CD4-positive, CD25-positive, alpha-beta regulatory T cell (primary cell): ENCODE measurements around the gene KCNQ1OT1. TPM values are rescaled to one million over a fixed set of nuclear protein-coding genes. Genes with fewer than 3 reads are reported as not detected.

ENCODE experiments used
- ATAC-seq, 2 donors: fragments of 150-1000 bp; cut with Tn5 transposase; one replicate each; pipeline ENCODE4 v1.10.0; 2021; ENCODE audit warnings: low read depth in 2 of 2, moderate number of reproducible peaks in 2 of 2, moderate library complexity in 1 of 2
- DNase-seq, 3 donors: peaks; one replicate each; pipeline versions ENCODE4 v3.0.0 to v3.0.0-alpha.2; 2012 to 2022; ENCODE audit warnings: mixed read lengths in 1 of 3
- H3K27ac ChIP-seq: one replicate; pipeline ENCODE4 v1.7.0; 2013; ENCODE audit warnings: mild to moderate bottlenecking, low read length; ENCODE audit not compliant: insufficient read depth, poor library complexity, severe bottlenecking
- H3K27me3 ChIP-seq: one replicate; pipeline ENCODE4 v1.7.0; 2013; ENCODE audit warnings: low read length; ENCODE audit not compliant: control insufficient read depth, insufficient read depth
- H3K36me3 ChIP-seq: one replicate; pipeline ENCODE4 v1.7.0; 2013; ENCODE audit warnings: mild to moderate bottlenecking, low read length, moderate library complexity; ENCODE audit not compliant: control insufficient read depth, insufficient read depth
- H3K4me1 ChIP-seq: 2 replicates; pipeline ENCODE4 v1.7.0; 2013; ENCODE audit warnings: mild to moderate bottlenecking, low read length; ENCODE audit not compliant: insufficient read depth, control insufficient read depth, poor library complexity, severe bottlenecking
- H3K4me3 ChIP-seq: one replicate; pipeline ENCODE4 v1.7.0; 2013; ENCODE audit warnings: low read depth, mild to moderate bottlenecking, low read length, moderate library complexity
- H3K9me3 ChIP-seq, 2 experiments: 1 replicate in 1 of 2; 2 replicates in 1 of 2; pipeline ENCODE4 v1.7.0; 2013; ENCODE audit warnings: low read length in 2 of 2, mild to moderate bottlenecking in 1 of 2, moderate library complexity in 1 of 2; ENCODE audit not compliant: control insufficient read depth in 2 of 2
- H3K27ac Mint-ChIP-seq, 3 donors: one replicate each; pipeline ENCODE4 v1.8.0; 2020 to 2022; ENCODE audit warnings: mild to moderate bottlenecking in 3 of 3, mixed read lengths in 3 of 3, moderate library complexity in 2 of 3
- H3K27me3 Mint-ChIP-seq: one replicate; pipeline ENCODE4 v1.8.0; 2022; ENCODE audit warnings: mild to moderate bottlenecking, mixed read lengths
- H3K36me3 Mint-ChIP-seq: one replicate; pipeline ENCODE4 v1.8.0; 2020; ENCODE audit warnings: mixed read lengths
- H3K4me1 Mint-ChIP-seq, 4 donors: one replicate each; pipeline ENCODE4 v1.8.0; 2020 to 2022; ENCODE audit warnings: mixed read lengths in 4 of 4, mild to moderate bottlenecking in 1 of 4
- H3K4me3 Mint-ChIP-seq, 4 donors: one replicate each; pipeline ENCODE4 v1.8.0; 2020 to 2022; ENCODE audit warnings: mild to moderate bottlenecking in 4 of 4, mixed read lengths in 4 of 4, moderate library complexity in 3 of 4
- H3K9me3 Mint-ChIP-seq, 7 donors: one replicate each; pipeline ENCODE4 v1.8.0; 2020 to 2022; ENCODE audit warnings: mixed read lengths in 7 of 7, mild to moderate bottlenecking in 3 of 7, moderate library complexity in 2 of 7
- polyA plus RNA-seq, 4 donors: library from polyadenylated mRNA; unstranded; fragments of 300-500 nt; fragmentation: Illumina TruSeq; gene quantifications; one replicate each; pipeline ENCODE4 v1.2.3, GENCODE V29; 2021
- total RNA-seq: library from RNA; stranded (reverse); gene quantifications from one replicate; pipeline ENCODE4 v1.2.3, GENCODE V29; 2022

KCNQ1OT1 gene
- total and polyA plus RNA-seq, 5 donors from 2014 or later, result 0.01 to 0.72 (median 0.07) TPM

DNA sequence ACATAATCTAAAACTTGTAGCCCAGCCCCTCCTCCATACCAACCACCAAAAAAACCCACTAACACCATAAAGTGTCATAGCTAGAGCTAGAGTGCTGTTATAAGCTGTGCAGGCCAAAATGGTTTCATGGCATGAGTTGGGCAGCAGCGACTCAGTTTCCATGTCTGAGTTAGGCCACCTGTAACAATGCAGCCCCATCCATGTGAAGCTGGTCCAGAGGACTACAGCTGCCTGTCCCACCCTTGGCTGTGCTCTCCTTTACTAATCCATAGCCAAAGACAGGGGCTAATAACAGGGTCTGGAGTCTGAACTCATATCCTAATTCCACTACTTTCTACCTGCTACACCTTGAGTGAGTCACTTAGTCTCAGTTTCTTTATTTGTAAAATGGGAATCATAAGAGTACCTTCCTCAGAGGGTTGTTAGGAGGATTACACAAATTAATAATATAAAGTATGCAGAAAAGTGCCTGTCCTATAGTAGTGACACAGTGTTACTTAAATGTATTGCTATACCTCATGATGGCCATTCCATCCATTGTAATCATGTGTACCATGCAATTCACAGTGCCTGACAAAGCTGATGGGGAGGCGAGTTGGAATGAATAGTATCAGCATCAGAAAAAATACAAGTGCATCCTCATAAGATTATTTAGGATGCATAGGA is 20.6 kb downstream of the KCNQ1OT1 start:
- Histone ChIP-seq H3K9me3 (no peaks in the 10 kb centered on the region), H3K36me3 (peaks cover 2% of the 10 kb centered on the region), H3K4me1 (no peaks in the 10 kb centered on the region), H3K27me3 (no peaks in the 10 kb centered on the region), H3K4me3 (no peak overlapping the region), H3K27ac (no peak overlapping the region)
- Mint-ChIP-seq H3K4me3 (no peak overlapping the region), H3K36me3 (peaks cover 8% of the 10 kb centered on the region), H3K4me1 (peaks cover 0 to 9% (median 4%) of the 10 kb centered on the region in 4 donors), H3K27ac (no peak overlapping the region), H3K9me3 (no peaks in the 10 kb centered on the region), H3K27me3 (no peaks in the 10 kb centered on the region)
- DNase-seq, result no peak
- no peak for ATAC-seq

DNA sequence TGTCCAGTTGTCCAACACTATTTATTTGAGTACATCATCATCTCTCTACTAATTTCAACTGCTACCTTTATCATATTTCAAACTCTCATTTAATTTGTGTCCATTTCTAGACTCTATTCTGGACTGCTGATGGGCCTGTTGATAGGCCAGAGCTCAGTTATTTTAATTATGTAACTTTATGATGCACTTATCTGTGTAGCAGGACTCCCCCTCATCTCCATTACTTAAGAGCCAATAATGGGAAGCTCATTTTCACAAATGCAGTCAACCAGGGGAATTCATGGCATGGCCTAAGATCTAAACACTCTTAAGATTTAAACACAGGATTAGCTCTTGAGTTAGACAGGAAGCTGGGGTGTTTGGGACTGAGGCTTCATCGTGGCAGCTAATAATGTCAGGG is 21.4 kb downstream of the KCNQ1OT1 start:
- no peaks in the 10 kb centered on the region for H3K9me3 Mint-ChIP-seq
- H3K4me3 Mint-ChIP-seq, result no peak overlapping the region
- H3K4me3 ChIP-seq, result no peak overlapping the region
- H3K4me1 Mint-ChIP-seq, result peaks cover 0 to 9% (median 5%) of the 10 kb centered on the region in 4 donors
- H3K27me3 Mint-ChIP-seq, result no peaks in the 10 kb centered on the region
- no peaks in the 10 kb centered on the region for H3K4me1 ChIP-seq
- H3K27ac ChIP-seq, result no peak overlapping the region
- no peaks in the 10 kb centered on the region for H3K9me3 ChIP-seq
- H3K27ac Mint-ChIP-seq, result no peak overlapping the region
- DNase-seq (no peak), ATAC-seq (no peak)
- H3K36me3 ChIP-seq, result peaks cover 2% of the 10 kb centered on the region
- H3K27me3 ChIP-seq, result no peaks in the 10 kb centered on the region
- peaks cover 8% of the 10 kb centered on the region for H3K36me3 Mint-ChIP-seq

DNA sequence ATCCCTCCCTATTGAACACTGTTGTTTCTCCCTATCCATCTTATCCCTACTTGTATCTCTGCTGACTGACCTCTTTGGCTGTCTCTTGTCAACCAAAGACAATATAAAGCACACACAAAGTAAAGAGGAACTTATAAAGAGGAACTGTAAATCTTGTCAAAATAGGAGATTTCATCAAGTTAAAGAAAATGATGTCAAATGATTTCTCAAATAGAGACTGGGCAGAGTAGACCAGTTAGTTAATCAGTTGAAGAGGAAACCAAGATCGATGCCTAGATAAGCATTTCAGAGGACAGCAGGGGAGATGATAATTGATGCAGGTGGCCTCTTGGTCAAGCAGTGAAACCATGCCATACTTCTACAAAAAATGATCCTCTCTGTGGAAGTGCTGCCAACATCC is 22.7 kb downstream of the KCNQ1OT1 start:
- peaks cover 6% of the 10 kb centered on the region for H3K36me3 Mint-ChIP-seq

DNA sequence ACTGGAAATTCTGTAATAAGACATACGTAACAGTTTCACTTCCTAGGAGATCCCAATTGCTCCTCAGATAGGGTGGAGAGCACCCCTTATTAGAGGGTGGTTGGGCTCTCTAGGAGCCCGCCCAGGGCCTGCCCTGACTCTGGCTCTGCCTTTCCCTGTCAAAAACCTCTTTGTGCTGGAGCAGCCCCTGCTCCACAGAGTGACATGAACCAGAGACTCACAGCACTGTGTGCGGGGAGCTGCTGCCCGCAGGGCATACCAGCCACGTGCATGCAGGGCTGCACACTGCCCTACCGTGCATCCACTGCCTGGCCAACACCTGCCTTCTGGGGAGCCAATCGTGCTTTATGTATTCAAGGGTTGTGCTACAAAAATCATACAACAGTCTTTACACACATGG is 24.3 kb downstream of the KCNQ1OT1 start:
- no peaks in the 10 kb centered on the region for H3K27me3 ChIP-seq
- H3K36me3 ChIP-seq, result peaks cover 2% of the 10 kb centered on the region
- DNase-seq, result no peak
- no peak overlapping the region for H3K27ac Mint-ChIP-seq
- H3K27ac ChIP-seq, result no peak overlapping the region
- H3K4me3 ChIP-seq, result no peak overlapping the region
- H3K9me3 ChIP-seq, result no peaks in the 10 kb centered on the region
- no peaks in the 10 kb centered on the region for H3K4me1 ChIP-seq
- no peaks in the 10 kb centered on the region for H3K9me3 Mint-ChIP-seq
- H3K4me3 Mint-ChIP-seq, result no peak overlapping the region
- H3K27me3 Mint-ChIP-seq, result no peaks in the 10 kb centered on the region
- no peaks in the 10 kb centered on the region for H3K36me3 Mint-ChIP-seq
- H3K4me1 Mint-ChIP-seq, result peaks cover 0 to 6% (median 3%) of the 10 kb centered on the region in 4 donors
- ATAC-seq, result no peak

More for the DNA sequence above, 22.7 kb downstream of the KCNQ1OT1 start:
- DNase-seq (no peak), ATAC-seq (no peak)
- no peaks in the 10 kb centered on the region for H3K4me1 ChIP-seq
- H3K4me3 Mint-ChIP-seq, result no peak overlapping the region
- no peaks in the 10 kb centered on the region for H3K9me3 Mint-ChIP-seq
- H3K27me3 ChIP-seq, result no peaks in the 10 kb centered on the region
- no peak overlapping the region for H3K4me3 ChIP-seq
- peak overlapping the region in 1 of 3 donors; percentile 14 for H3K27ac Mint-ChIP-seq
- H3K9me3 ChIP-seq, result no peaks in the 10 kb centered on the region
- peaks cover 0 to 8% (median 5%) of the 10 kb centered on the region in 4 donors for H3K4me1 Mint-ChIP-seq
- no peaks in the 10 kb centered on the region for H3K27me3 Mint-ChIP-seq
- H3K27ac ChIP-seq, result no peak overlapping the region
- H3K36me3 ChIP-seq, result peaks cover 2% of the 10 kb centered on the region

DNA sequence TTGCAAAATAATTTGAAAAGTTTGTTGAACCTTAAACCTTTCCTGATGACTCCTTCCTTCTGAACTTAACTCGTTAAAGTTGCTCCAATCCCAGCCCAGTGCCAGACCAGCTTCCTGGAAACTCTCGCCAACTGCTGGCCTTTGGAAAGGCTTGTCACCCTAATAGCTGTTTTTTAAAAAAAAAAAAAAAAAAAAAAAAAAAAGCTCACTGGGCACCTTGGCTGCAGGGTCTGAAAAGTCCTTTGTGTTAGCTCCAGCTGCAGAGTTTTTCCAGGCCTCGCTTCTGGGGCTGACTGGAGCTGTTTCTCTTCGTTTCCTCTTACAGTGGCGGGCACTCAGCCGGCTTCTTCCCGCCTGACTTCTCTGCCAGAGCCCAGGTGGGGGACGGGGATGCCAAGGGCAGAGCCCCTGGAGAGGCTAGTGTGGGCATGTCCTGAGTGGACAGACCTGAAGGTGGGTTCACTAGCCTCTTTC is 25.1 kb downstream of the KCNQ1OT1 start:
- DNase-seq (no peak), ATAC-seq (no peak)
- Histone ChIP-seq H3K27ac (no peak overlapping the region), H3K4me1 (no peaks in the 10 kb centered on the region), H3K9me3 (no peaks in the 10 kb centered on the region), H3K36me3 (peaks cover 2% of the 10 kb centered on the region), H3K4me3 (no peak overlapping the region), H3K27me3 (no peaks in the 10 kb centered on the region)
- peaks cover 0 to 8% (median 3%) of the 10 kb centered on the region in 4 donors for H3K4me1 Mint-ChIP-seq
- no peaks in the 10 kb centered on the region for H3K36me3 Mint-ChIP-seq
- H3K4me3 Mint-ChIP-seq, result no peak overlapping the region
- no peaks in the 10 kb centered on the region for H3K9me3 Mint-ChIP-seq
- no peak overlapping the region for H3K27ac Mint-ChIP-seq
- H3K27me3 Mint-ChIP-seq, result no peaks in the 10 kb centered on the region

DNA sequence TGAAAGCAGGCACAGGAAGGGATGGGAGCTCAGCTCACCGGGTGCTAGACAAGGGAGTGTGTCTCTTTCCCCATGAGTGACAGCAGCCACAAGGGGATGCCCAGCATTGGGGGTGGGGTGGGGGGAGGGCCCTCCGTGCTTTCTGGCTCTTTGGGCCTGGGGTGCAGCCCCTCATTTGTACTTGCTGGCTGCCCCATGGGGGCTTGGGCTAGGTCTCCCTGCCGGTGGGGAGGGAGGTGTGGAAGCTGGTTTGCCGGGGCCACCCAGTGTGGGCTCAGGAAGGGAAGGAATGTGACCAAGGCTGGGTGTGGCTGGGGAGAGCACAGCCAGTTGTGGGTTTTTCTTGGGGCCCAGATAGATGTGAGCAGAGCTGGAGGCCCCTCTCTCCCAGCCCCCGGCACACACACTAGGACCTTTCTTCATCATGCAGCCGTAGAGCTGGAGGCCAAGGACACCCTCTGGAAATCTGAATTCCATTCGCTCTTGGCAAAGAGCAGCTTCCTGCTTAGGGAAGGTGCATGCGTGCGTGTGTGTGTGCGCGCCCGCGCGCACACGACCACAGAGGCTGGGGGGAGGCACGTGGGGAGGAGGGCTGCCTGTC is 25.8 kb downstream of the KCNQ1OT1 start:
- H3K4me3 ChIP-seq, result no peak overlapping the region
- no peaks in the 10 kb centered on the region for H3K27me3 Mint-ChIP-seq
- H3K4me3 Mint-ChIP-seq, result no peak overlapping the region
- peaks cover 0 to 8% (median 3%) of the 10 kb centered on the region in 4 donors for H3K4me1 Mint-ChIP-seq
- H3K4me1 ChIP-seq, result no peaks in the 10 kb centered on the region
- no peaks in the 10 kb centered on the region for H3K36me3 Mint-ChIP-seq
- DNase-seq (no peak), ATAC-seq (no peak)
- H3K9me3 ChIP-seq, result no peaks in the 10 kb centered on the region
- H3K27me3 ChIP-seq, result no peaks in the 10 kb centered on the region
- no peaks in the 10 kb centered on the region for H3K9me3 Mint-ChIP-seq
- H3K36me3 ChIP-seq, result peaks cover 2% of the 10 kb centered on the region
- no peak overlapping the region for H3K27ac Mint-ChIP-seq
- no peak overlapping the region for H3K27ac ChIP-seq

DNA sequence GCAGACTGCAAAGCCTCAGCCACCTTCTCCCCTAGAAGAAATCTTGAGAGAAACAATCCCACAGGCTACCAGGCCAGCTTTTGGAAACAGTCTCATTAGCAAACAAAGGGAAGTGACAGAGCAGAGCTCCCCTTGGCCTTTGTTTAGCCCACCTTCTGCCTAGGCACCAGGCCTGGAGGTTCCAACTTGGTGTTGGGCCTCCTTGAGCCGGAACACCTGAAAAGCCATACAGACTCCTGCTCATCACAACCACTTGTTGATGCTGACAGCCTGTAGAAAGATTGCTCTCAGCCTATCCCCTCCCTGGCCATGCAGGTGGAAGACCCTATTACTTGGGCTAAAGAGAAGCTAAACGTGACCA is 26.6 kb downstream of the KCNQ1OT1 start:
- Mint-ChIP-seq H3K9me3 (no peaks in the 10 kb centered on the region), H3K27me3 (no peaks in the 10 kb centered on the region), H3K27ac (peak overlapping the region in 1 of 3 donors; percentile 11), H3K36me3 (no peaks in the 10 kb centered on the region), H3K4me3 (no peak overlapping the region), H3K4me1 (peaks cover 0 to 9% (median 4%) of the 10 kb centered on the region in 4 donors)
- no peak for ATAC-seq
- no peaks in the 10 kb centered on the region for H3K9me3 ChIP-seq
- H3K4me3 ChIP-seq, result no peak overlapping the region
- no peak overlapping the region for H3K27ac ChIP-seq
- no peaks in the 10 kb centered on the region for H3K27me3 ChIP-seq
- DNase-seq, result no peak
- H3K4me1 ChIP-seq, result no peaks in the 10 kb centered on the region
- H3K36me3 ChIP-seq, result peaks cover 2% of the 10 kb centered on the region
